GM21515 (cell line): ENCODE results near the gene HPCAL1.

ENCODE experiments used
- ATAC-seq: cut with Tn5 transposase; IDR thresholded peaks from one replicate; pipeline ENCODE4 v1.9.1; 2021; ENCODE audit not compliant: unreplicated experiment

Gene HPCAL1

DNA sequence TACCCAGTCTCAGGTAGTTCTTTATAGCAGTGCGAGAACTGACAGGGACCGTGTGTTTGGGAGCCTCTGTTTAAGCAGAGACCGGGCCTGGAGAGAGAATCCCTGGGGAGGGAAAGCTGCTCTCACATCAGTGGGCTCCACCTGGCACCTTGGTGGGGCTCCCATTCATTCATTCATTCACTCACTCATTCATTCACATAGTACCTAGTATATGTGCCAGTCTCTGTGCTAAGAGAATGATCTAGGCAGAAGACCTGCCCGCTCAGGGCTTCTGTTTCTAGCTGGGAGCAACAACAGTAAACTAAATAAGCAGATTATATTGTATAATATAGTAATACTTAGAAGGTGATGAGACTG, 17.8 kb downstream of the HPCAL1 start:
- no peak for ATAC-seq

DNA sequence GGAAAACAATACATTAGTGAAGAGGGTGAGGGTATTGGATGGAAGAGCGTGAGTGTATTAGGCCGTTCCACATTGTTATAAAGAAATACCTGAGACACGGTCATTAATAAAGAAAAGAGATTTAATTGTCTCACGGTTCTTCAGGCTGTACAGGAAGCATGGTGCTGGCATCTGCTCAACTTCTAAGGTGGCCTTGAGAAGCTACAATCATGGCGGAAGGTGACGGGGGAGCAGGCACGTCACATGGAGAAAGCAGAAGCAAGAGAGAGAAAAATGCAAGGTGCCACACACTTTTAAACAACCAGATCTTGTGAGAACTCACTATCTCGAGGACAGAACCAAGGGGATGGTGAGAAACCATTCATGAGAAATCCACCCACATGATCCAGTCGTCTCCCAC, 18.2 kb downstream of the HPCAL1 start:
- ATAC-seq, result no peak

DNA sequence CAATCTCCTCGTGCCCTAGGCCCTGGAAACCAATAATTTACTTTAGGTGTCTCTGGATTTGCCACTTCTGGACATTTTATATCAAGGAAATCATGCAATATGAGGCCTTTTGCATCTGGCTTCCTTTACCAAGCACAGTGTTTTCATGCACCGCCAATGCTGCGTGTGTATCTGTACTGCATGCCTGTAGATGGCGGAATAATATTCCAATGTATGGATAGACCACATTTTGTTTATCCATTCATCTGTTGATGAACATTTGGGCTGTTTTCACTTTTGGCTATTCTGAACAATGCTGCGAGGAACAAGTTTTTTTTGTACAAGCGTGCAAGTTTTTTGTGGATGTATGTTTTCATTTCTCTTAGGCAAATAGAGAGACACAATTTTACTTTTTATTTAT, 18.9 kb downstream of the HPCAL1 start:
- no peak for ATAC-seq

DNA sequence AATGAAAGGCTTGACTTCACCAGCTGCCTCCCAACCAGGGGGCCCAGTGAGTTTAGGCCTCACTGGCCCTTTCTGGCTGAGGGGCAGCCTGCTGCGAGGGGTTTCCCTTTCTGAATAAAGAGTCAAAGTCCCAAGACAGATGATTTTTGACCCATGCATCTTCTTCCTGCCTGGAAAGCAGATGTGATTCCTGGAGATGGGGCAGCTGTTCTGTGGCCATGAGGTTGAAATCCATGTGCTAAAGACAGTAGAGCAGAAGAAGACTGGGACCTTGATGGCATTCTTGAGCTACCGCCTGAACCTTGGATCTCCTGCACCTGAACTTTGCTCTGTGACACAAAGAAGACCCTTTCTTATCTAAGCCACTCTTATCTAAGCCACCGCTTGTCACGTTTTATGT, 19.8 kb downstream of the HPCAL1 start:
- ATAC-seq, result no peak

DNA sequence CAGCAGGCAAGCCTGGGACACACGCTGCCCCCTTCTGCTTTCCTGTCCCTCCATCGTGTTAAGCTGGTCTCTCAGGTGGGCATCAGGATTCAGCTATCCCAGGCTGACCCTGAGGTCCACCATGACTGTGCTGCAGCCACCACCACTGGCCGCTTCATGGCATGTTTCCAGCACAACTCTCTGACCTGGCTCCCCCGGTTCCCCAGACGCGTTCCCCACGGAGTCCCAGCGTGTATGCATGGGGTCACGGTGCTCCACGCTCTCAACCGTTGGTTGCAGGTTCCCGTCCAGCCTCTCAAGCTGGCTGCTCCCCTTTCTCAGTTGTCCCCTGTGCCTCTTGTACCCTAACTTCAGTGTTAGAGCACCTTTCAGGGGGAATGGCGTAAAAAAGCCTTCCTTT, 20.3 kb downstream of the HPCAL1 start:
- ATAC-seq, result no peak

DNA sequence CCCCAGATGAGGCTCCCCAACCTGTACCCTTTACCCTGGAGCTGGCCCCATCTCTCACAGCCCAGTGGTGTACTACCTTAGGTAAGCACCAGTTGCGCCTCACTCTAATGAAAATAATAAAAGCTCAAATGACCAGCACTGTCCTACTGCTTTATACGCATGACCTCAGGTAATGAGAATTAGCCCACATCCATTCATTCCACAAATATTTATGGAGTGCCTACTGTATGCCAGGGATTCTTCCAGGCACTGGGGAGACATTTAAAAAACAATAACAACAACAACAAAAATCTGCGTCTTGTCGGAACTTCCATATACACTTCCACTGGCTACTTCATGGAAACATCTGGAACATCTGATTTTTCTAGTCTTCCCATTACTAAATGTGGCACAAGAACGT, 20.8 kb downstream of the HPCAL1 start:
- no peak for ATAC-seq

DNA sequence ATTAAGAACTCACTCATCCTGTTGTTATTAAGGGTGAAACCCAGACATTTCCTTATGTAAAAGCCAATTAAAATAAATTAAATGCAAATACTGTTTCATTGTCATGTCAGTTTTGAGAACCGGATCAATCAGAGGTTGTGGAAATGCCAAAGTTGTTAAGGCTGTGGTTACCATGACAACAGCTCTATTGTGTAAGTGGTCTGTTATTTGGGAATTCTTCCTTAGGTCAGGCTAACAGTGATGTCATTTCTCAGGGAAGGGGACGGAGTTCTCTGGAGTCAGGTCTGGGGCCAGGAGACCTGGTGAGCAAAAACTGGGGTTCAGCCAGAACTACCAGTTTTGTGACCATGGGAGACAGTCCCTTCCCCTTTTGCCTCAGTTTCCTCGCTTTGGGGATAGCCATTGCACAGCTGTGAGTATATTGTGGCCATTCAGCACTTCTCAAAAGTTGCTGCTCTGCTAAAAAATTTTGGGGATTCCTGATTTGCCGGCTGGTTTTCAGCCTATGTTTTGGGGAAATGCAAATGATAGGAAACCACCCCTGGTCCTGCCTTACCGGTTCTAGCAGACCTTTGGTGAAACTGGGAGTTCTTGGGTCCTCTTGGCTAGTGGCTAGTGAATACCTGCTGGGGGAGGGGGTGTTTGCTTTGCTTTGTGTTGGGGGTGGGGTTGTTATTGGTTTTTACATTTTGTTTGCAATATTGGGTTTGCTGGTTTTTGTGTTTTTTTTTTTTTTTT, 21.6 kb downstream of the HPCAL1 start:
- ATAC-seq, result no peak

DNA sequence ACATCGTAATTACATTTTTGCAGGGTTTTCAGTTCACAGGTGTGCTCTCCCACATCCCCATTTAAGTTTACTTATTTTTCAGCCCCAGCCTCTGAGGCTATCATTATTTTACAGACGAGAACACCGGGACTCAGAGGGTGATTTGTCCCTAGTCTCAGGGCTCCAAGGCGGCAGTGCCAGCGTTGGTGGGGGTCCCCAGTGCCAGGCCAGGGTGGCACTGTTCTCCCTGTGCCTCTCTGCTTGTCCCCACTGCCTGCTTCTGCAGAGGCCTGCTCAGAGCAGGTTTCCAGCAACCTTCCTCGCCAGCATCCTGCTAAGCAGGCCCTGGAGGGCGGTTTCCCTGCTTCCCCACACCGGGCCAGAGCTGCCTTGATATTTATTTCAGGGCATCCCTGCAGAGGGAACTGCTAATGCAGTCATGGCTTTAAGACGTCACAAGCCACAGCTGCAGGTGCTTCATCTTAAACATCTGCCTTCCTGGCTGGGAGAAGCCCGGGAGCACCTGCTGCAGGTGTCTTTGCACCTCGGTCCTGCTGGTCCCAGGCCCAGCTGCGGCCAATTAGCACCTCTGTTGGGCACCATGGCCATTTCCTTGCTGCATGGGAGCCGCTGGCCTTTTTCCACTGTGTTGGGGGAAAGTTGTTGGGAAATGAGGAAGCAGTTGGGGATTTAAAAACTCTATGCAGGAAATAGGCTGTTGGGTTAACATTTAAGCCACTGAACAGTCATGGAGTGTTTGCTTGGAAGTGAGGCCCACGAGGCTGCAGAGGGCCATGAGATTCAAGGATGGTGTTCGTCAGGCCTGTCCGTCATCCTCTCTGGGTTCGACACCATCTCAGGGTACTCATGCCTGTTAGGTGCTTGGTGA, 22.8 kb downstream of the HPCAL1 start:
- no peak for ATAC-seq

DNA sequence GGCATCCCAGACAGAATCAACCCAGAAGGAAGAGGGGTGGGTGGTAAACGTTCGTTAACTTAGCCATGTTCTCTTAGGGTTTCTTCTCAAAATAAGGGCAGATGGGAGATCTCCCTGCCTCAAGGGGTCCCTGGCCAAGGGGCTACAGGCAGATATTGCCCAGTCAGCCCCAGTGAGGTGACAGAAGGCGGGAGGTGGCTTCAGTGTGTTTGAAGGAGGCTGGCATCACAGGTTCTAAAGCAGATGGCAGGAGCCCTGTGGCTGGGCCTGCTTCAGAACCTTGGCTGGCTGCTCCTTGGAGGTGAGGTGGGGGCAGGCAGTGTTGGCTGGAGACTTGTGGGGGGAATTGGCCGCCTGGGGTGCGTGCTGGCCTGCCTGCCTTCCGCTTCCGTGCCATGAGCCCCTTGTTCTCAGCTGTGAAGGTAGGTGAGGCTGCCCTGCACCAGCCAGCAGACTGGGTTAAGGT, 23.5 kb downstream of the HPCAL1 start:
- no peak for ATAC-seq

DNA sequence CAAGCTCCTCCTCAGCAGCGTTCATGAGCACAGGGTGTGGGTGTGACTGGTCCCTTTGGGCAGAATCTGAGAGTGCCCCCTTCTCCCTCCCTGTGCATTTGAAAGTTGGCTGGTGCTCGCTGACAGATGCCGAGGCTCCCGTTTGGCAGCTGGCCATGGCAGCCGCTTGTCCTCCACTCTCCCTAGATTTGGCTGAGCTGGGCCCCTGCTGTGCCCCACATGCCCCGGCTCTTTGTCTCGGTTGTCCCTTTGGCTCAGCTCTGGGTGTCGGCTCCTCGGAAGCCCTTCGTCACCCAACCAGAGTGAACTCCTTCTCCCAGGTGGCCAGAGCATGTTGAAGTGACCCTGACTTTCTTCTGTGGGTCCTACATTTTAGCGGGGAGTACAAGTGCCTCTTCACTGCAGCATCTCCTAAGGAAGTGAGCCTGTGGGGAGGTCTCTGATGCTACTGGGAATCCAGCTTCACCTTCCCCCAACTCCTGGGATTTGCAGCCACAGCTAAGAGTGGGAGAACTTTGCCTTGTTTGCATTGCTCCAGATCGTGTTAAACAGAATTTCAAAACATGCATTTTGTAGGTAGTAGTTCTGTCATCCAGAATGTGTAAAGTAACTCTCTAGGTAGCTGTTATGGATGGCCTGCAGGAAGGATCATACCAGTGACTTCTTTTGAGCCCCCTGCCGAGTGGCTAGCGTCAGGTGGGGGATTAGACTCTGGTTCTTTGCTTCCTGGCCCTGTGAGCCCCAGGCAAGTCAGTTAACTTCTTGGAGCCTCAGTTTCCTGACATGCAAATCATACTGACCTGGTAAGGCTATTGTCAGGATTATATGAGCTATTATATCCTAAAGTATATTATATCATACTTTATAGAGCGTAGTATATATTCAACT, 24.2 kb downstream of the HPCAL1 start:
- ATAC-seq, result no peak

DNA sequence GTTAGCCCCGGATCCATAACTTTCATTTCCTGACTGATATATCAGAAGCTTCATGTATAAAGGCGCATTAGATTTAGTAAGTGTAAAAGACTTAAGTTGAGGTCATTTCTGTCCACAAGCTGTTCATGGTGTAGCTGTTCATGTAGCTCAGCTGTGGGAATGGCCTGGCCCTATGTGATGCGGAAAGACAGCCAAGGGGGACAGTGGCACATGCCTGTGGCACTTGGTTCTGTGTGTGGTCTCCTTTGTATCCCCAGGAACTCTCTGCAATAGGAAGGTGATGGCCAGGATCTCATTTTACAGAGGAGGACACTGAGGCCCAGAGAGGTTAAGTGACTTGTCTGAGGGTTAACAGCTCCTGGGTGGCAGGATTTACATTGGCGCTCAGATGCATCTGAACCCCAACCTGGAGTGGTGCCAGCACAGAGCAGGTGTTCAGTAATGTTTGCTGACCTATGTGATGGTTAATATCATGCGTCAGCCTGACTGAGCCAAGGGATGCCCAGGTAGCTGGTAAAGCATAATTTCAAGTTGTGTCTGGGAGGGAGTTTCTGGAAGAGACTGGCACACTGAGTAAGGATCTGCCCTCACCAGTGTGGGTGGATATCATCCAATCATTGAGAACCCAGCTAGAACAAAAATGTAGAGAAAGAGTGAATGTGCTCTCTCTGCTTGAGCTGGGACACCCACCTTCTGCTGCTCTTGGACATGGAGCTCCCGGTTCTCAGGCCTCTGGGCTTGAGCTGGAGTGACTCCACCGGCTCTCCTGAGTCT, 25.4 kb downstream of the HPCAL1 start:
- no peak for ATAC-seq

DNA sequence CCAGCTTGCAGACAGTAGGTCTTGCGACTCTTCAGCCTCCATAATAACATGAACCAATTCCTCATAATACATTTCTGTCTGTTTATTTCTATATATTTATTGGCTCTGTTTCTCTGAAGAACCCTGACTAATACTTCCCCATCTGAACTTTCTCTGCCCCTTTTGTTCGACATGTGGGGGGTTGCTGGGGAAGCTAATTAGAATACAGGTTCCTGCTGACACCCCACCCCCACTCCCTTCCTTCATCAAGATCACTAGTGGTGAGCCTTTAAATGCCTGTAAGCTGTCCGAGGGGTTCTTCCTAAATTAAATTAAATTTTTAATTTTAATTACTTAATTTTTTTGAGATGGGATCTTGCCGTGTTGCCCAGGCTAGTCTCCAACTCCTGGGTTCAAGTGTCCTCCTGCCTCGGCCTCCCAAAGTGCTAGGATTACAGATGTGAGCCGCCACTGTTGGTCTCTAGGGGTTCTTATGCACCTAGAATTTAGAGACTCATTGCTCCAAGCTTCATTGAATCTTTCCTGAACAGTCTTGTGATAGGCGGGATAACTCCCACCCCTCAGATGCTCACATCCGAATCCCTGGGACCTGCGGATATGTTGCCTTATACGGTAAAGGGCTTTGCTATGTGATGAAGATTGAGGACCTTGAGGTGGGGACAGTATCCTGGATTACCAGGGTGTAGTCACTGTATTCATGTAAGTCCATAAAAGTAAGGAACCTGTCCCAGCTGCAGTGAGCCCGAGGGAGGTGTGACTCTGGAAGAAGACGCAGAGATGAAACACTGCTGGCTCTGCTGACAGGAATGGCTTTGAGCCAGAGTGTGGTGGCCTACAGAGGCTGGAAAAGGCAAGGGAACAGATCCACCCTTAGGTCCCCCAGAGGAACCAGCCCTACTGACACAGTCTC, 26.2 kb downstream of the HPCAL1 start:
- ATAC-seq, result no peak

DNA sequence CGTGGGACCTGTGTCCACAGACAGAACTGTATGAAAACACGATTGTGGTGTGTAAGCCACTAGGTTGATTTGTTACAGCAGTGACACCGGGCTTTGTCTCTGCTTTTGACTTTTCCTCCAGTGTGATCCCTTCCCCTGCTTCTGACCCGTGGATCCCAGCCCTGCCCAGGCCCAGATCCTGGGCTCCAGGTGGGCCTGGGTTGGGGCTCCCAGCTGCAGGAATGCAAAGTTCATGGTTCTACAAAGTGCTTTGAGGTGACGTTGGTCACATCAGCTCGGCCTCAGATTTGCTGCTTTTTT, 26.8 kb downstream of the HPCAL1 start:
- no peak for ATAC-seq

DNA sequence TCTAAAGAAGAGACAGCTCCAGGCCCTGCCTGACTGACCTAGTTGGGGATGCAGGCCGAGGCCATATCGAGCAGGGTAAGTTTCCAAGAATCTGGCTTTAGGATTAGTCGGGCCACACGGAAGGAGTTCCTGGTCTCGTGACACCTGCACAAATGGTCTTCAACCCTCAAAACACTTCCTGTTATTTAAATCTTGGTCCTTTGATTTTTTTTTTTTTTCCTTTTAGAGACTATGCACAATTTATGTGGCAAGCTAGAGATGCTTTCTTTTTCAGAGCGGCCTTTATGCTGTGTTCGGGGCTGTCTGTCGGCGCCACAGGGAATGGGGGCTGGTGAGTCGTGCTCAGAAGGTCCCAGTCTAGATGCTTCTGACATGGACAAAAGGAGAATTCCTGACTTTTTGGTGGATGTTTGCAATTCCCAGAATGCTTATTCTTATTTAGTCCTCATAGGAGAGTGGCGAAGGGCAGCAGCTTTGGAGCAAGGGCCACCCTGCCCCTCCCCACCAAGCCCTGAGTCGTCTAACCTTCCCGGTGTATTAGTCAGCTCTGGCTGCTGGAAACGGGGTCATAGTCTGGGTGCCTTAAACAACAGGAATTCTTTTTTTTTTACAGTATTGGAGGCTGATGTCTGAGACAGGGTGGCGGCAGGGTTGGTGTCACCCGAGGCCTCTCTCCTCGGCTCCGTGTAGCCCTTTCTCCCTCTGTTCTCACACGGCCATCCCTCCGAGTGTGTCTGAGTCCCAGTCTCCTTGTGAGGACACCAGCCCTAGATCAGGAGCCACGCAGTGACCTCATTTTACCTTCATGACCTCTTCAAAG, 27.4 kb downstream of the HPCAL1 start:
- no peak for ATAC-seq

DNA sequence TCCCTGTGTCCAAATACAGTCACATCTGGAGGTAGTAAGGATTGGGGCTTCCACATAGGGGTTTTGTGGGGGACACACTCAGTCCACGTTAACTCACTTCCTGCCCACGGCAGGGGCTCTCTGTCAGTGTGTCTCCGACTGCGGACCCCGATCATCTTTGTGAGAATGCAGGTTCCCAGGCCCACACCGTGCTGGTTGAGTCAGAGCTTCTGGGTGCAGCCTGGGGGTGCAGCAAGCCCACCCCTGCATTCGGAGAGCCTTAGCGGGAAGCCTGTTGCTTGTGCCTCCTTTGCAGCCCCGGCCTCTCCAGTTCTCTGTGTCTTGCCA, 28.0 kb downstream of the HPCAL1 start:
- ATAC-seq, result no peak

DNA sequence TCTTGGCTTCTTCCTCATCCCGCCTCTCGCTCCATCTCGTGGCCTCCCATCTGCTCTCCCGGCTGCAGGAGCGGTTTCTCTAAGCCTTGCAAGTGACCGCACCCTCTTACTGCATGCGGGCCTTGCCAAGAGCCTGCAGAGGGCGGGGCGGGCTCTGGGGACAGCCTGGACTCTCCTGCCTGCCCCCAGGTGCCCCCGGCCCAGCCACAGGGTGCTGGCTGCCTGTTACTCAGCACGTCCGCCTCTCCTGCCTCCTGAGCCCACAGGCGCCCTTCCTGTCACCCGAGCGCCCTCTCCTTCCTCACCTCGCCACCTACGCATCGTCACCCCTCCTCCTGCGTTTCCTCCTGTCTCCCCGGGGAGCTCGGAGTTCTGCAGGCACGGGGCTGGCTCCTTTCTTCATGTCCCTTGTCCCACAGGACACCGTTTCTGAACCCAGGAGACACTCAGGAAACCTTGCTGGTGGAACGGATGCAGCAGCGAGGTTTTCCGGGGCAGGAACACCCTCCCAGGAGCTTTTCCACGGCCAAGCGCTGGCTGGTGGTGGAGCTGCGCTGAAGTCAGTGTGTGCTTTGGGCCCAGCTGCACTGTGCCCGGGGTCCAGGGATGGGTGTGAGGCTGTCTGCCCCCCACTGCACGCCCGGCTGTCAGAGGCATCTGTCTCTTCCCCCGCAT, 28.5 kb downstream of the HPCAL1 start:
- peak; percentile 55 for ATAC-seq

DNA sequence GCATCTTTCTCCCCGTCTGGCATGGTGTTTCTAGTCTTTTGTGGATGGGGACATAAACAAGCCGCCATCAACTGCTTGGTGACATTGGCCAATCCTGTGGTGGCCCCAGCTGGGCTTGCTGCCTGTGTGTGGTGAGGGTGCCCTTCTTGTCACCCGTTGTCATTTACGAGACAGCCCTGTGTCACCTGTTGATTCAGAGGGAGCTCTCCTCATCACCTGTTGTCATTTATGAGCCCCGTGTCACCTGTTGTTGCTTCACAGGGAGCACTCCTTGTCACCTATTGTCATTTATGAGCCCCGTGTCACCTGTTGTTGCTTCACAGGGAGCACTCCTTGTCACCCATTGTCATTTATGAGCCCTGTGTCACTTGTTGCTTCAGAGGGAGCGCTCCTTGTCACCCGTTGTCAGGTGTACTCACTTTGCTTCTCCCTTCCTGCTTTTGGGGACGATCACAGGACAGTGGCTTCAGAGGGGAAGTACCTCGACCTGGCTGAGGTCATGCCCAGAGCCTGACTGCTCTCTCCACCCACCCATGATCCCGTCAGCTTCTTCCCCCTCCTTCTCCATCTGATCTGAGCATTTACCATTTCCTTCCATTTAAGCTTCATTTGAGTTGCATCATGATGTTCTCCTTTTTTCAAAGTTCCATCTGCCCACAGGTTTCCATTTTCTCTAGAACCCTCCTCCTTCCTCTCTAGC, 29.1 kb downstream of the HPCAL1 start:
- ATAC-seq, result peak; percentile 74
